Fibroblast of the conjunctiva (primary cell): ENCODE data around the gene DDR2.
A peak's percentile ranks its signal among the peaks of the same experiment; 100 is the strongest.
"Not testable (repeated sequence)": the region's sequence is repeated elsewhere in the genome, so short reads cannot be mapped to it uniquely, and the experiment has no call there.

ENCODE experiments used
- DNase-seq: peaks from one replicate; pipeline ENCODE4 v3.0.0-alpha.2; 2010; ENCODE audit warnings: low read depth

DDR2 gene

GRCh38 chr1:162632217-162632666 is at the start of gene DDR2:
Gene DDR2, plus strand, starts transcription at chr1:162632464. Its CDS starts 86,600 bp downstream, at chr1:162719064.
- peak; percentile 95 for DNase-seq

GRCh38 chr1:162582901-162583300 is 49.4 kb upstream of the DDR2 start:
- not testable (repeated sequence) for DNase-seq

- not testable (repeated sequence) for DNase-seq
Observed at GRCh38 chr1:162585101-162585500, 47.2 kb upstream of the DDR2 start.

GRCh38 chr1:162587347-162587746 is 44.9 kb upstream of the DDR2 start:
- DNase-seq: no peak

GRCh38 chr1:162587761-162588260 is 44.5 kb upstream of the DDR2 start:
- no peak for DNase-seq

- DNase-seq: no peak
Observed at GRCh38 chr1:162590101-162590500, 42.2 kb upstream of the DDR2 start.

GRCh38 chr1:162590686-162591085 is 41.6 kb upstream of the DDR2 start:
- no peak for DNase-seq

- DNase-seq: no peak
Observed at GRCh38 chr1:162596514-162597170, 35.6 kb upstream of the DDR2 start.

- DNase-seq: no peak
Observed at GRCh38 chr1:162599451-162599850, 32.8 kb upstream of the DDR2 start.

- not testable (repeated sequence) for DNase-seq
Observed at GRCh38 chr1:162603117-162603516, 29.1 kb upstream of the DDR2 start.

GRCh38 chr1:162605225-162605927 is 26.9 kb upstream of the DDR2 start:
- DNase-seq: peak; percentile 94

GRCh38 chr1:162609306-162609705 is 23.0 kb upstream of the DDR2 start:
- DNase-seq: no peak

GRCh38 chr1:162612606-162613400 is 19.5 kb upstream of the DDR2 start:
- peak; percentile 62 for DNase-seq

GRCh38 chr1:162616848-162617247 is 15.4 kb upstream of the DDR2 start:
- no peak for DNase-seq

GRCh38 chr1:162617513-162617912 is 14.8 kb upstream of the DDR2 start:
- DNase-seq: no peak

- no peak for DNase-seq
Observed at GRCh38 chr1:162619076-162619475, 13.2 kb upstream of the DDR2 start.

GRCh38 chr1:162621256-162621655 is 11.0 kb upstream of the DDR2 start:
- no peak for DNase-seq

GRCh38 chr1:162625679-162626078 is 6.6 kb upstream of the DDR2 start:
- DNase-seq: no peak

GRCh38 chr1:162626094-162626493 is 6.2 kb upstream of the DDR2 start:
- DNase-seq: no peak

GRCh38 chr1:162626761-162627160 is 5.5 kb upstream of the DDR2 start:
- DNase-seq: no peak

- DNase-seq: no peak
Observed at GRCh38 chr1:162627662-162628296, 4.5 kb upstream of the DDR2 start.

GRCh38 chr1:162629077-162629627 is 3.1 kb upstream of the DDR2 start:
- DNase-seq: no peak
